ENCODE data around the gene YPEL1. TPM values are rescaled to one million over a fixed set of nuclear protein-coding genes. Genes with fewer than 3 reads are reported as not detected.

Gene YPEL1
- total RNA-seq, 1 donor from 2014 or later: 1.9 TPM

DNA sequence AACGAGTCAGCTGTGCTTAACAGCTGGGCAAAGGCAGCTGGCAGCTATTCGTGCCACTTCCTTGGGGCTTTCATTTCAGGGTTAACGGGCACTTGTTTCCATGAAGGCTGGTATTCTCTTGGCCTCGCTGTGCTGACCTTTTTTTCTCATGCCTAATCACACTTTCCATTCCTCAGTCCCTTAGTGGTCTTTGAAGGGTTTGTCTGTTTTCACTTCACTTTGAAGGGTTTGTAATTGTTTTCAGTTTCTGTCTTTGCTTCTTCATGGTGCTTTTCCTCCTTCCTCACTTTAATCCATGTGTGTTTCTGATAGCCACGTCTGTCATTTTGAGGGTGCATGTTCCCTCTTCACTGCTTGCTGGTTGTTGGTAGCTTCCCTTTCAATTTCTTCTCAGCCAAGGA is 45.2 kb downstream of the YPEL1 start:
- H3K27me3 Mint-ChIP-seq (ENCODE audit: low read depth): no peaks in the 10 kb centered on the region
- no peaks in the 10 kb centered on the region for H3K9me3 Mint-ChIP-seq
- H3K36me3 Mint-ChIP-seq (ENCODE audit: low read depth): peaks cover 34% of the 10 kb centered on the region
- peak overlapping the region; percentile 56 for H3K27ac Mint-ChIP-seq
- intact Hi-C loops (cut with micrococcal nuclease): no loop called here
- H3K4me3 Mint-ChIP-seq (ENCODE audit: low read depth): no peak overlapping the region
- peaks cover 6% of the 10 kb centered on the region for H3K4me1 Mint-ChIP-seq (ENCODE audit: low read depth)
- DNase-seq (ENCODE audit: low spot score): no peak

DNA sequence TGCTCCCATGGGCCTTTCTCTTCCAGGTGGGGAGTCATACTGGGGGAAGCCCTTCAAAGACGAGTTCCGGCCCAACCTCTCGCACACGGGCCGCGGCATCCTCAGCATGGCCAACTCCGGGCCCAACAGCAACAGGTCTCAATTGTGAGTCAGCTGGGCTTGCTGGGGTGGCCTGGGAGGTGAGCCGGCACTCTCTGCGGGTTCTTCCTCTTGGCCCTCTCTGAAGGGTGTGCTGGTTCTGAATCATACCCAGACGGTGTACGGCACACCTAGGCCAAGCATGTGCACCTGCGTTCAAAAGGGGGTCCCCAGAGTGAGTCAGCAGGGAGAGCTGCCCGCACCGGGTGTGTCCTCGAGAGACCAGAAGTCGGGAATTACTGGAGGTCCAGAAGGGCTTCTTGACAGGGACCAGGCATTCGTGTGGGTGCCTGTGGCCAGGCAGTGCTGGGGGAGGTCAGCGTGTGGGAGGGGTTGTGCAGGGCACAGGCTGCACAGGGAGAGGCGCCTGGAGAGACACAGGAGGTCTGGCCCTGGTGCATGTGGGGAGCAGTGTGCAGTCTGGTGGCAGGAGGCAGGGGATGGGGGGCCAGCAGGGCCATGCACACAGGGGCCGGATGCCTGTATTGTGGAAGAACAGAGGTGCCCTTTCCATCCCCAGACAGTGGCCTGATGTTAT is 46.8 kb downstream of the YPEL1 start:
- intact Hi-C loops (cut with micrococcal nuclease): no loop called here
- no peaks in the 10 kb centered on the region for H3K27me3 Mint-ChIP-seq (ENCODE audit: low read depth)
- H3K4me3 Mint-ChIP-seq (ENCODE audit: low read depth): no peak overlapping the region
- peaks cover 6% of the 10 kb centered on the region for H3K4me1 Mint-ChIP-seq (ENCODE audit: low read depth)
- H3K36me3 Mint-ChIP-seq (ENCODE audit: low read depth): peaks cover 38% of the 10 kb centered on the region
- no peaks in the 10 kb centered on the region for H3K9me3 Mint-ChIP-seq
- peak overlapping the region; percentile 22 for H3K27ac Mint-ChIP-seq
- DNase-seq (ENCODE audit: low spot score): no peak

DNA sequence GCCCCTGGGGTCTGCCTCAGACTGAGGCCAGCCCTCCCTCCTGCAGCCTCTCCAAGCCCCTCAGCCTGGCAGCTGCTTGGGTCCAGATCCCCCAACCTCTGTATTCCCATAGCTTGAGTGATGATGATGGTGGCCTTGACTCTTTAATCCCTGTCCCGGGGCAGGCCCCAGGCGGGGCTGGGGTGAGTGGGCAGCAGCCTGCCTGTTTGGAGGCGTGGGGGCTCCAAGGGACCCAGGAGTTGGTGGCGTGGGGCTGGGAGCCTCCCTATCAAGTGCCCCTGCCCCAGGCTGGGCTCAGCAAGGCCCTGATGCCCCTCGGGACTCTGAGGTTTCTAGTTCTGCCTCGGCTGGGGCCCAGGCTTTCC is 47.3 kb downstream of the YPEL1 start:
- H3K27me3 Mint-ChIP-seq (ENCODE audit: low read depth): no peaks in the 10 kb centered on the region
- no peak overlapping the region for H3K4me3 Mint-ChIP-seq (ENCODE audit: low read depth)
- DNase-seq (ENCODE audit: low spot score): no peak

DNA sequence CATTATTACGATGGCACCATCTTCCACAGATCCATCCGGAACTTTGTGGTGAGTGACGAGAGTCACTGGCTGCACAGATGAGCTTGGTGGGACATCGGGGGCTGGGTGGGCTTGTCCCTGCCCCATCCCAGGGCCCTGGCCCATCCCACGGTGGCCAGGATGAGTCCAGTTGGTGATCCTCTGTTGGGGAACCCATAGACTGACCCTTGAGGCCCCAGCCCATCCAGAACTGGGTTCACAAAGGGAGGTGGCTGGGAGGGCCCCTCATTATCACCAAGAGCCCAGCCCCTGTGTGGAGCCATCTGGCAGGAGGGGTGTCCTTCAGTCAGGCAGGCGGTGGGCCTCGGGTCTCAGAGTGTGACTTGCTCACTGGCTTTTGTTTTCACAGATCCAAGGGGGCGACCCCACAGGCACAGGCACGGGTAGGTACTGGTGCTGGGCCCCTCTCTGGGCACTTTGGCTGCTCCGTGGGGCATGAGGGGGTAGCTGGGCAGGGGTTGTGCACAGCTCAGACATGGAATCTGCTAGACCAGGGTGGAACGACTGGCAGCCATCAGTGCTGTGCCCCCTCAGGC is 47.8 kb downstream of the YPEL1 start:
- Mint-ChIP-seq H3K4me1 (ENCODE audit: low read depth) (peaks cover 6% of the 10 kb centered on the region), H3K27ac (no peak overlapping the region), H3K36me3 (ENCODE audit: low read depth) (peaks cover 35% of the 10 kb centered on the region), H3K27me3 (ENCODE audit: low read depth) (no peaks in the 10 kb centered on the region), H3K4me3 (ENCODE audit: low read depth) (no peak overlapping the region), H3K9me3 (no peaks in the 10 kb centered on the region)
- no peak for DNase-seq (ENCODE audit: low spot score)
- intact Hi-C loops (cut with micrococcal nuclease): no loop called here

More for the DNA sequence above, 47.3 kb downstream of the YPEL1 start:
- peaks cover 37% of the 10 kb centered on the region for H3K36me3 Mint-ChIP-seq (ENCODE audit: low read depth)
- H3K4me1 Mint-ChIP-seq (ENCODE audit: low read depth): peaks cover 6% of the 10 kb centered on the region
- intact Hi-C loops (cut with micrococcal nuclease): no loop called here
- H3K9me3 Mint-ChIP-seq: no peaks in the 10 kb centered on the region
- H3K27ac Mint-ChIP-seq: no peak overlapping the region

DNA sequence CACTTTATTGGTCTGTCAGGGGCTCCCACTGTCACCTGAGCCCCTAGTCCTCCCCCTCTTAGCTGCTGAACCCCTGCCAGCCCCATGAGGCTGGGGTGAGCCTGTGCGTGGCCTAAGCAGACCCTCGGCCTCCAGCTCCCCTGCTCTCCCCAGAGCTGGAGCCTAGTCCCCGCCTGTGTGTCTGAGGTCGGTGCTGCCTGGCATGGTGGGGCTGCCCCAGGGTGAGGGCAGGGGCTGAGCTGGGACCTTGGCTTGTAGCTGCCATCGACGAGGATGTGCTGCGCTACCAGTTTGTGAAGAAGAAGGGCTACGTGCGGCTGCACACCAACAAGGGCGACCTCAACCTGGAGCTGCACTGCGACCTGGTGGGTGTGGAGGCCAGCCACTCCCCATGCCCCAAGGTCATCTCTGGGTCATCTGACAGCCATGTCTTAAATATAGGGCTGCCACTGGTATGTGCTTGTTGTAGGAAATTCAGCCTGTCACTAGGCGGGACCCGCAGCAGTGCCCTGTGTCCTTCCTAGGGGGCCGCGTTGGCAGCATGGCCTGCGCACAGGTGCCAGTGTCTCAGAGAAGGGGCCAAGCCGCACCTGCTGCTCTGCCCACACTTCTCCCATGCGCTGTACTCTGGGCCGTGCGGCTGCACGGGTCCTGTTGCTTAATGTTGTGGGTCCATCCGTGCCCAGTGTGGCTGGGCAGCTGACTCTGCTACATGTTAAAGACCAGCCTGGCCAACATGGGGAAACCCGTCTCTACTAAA is 48.8 kb downstream of the YPEL1 start:
- no peak for DNase-seq (ENCODE audit: low spot score)
- intact Hi-C loops (cut with micrococcal nuclease): no loop called here
- Mint-ChIP-seq H3K9me3 (no peaks in the 10 kb centered on the region), H3K27me3 (ENCODE audit: low read depth) (no peaks in the 10 kb centered on the region), H3K36me3 (ENCODE audit: low read depth) (peaks cover 36% of the 10 kb centered on the region), H3K27ac (no peak overlapping the region), H3K4me1 (ENCODE audit: low read depth) (peaks cover 6% of the 10 kb centered on the region), H3K4me3 (ENCODE audit: low read depth) (no peak overlapping the region)

DNA sequence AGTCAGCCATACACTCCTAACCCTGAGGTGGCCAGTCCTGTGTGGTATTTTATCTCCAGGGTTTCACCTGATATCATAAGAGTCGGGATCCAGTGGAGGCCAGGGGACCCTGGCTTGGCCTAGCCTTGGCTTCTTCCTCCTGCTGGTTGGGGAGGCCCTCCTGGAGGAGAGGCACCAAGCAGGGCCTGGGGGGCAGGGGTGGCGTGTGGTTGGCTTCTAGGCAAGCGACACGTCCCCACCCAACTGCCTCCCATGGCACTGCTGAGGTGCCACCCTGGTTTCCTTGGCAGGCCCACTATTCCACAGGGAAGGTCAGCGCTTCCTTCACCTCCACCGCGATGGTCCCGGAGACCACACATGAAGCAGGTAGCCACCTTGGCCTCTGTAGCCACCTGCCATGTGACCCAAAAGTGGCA is 49.4 kb downstream of the YPEL1 start:
- Mint-ChIP-seq H3K4me3 (ENCODE audit: low read depth) (no peak overlapping the region), H3K4me1 (ENCODE audit: low read depth) (peaks cover 6% of the 10 kb centered on the region), H3K27me3 (ENCODE audit: low read depth) (no peaks in the 10 kb centered on the region), H3K27ac (no peak overlapping the region), H3K9me3 (no peaks in the 10 kb centered on the region), H3K36me3 (ENCODE audit: low read depth) (peaks cover 37% of the 10 kb centered on the region)
- intact Hi-C loops (cut with micrococcal nuclease): no loop called here
- no peak for DNase-seq (ENCODE audit: low spot score)

DNA sequence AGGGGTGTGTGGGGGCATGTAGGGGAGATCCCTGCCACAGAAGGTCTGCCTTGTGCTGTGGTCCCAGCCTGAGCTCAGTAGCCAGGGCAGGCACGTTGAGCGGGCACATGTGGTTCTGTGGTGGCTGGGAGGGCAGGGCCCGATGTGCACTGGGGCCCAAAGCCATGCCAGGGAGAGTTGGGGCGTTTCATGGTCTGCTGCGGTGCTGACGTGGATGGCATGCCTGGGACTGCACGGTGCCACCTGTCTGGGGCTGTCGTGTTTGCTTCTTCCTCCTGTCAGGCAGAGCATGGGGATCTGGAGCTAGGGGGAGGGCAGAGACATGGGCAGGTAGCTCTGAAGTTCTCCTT is 50.5 kb downstream of the YPEL1 start:
- no peaks in the 10 kb centered on the region for H3K9me3 Mint-ChIP-seq
- peaks cover 38% of the 10 kb centered on the region for H3K36me3 Mint-ChIP-seq (ENCODE audit: low read depth)
- no peak overlapping the region for H3K4me3 Mint-ChIP-seq (ENCODE audit: low read depth)
- no peaks in the 10 kb centered on the region for H3K27me3 Mint-ChIP-seq (ENCODE audit: low read depth)
- peaks cover under 1% of the 10 kb centered on the region for H3K4me1 Mint-ChIP-seq (ENCODE audit: low read depth)
- intact Hi-C loops (cut with micrococcal nuclease): no loop called here
- H3K27ac Mint-ChIP-seq: no peak overlapping the region
- DNase-seq (ENCODE audit: low spot score): no peak

DNA sequence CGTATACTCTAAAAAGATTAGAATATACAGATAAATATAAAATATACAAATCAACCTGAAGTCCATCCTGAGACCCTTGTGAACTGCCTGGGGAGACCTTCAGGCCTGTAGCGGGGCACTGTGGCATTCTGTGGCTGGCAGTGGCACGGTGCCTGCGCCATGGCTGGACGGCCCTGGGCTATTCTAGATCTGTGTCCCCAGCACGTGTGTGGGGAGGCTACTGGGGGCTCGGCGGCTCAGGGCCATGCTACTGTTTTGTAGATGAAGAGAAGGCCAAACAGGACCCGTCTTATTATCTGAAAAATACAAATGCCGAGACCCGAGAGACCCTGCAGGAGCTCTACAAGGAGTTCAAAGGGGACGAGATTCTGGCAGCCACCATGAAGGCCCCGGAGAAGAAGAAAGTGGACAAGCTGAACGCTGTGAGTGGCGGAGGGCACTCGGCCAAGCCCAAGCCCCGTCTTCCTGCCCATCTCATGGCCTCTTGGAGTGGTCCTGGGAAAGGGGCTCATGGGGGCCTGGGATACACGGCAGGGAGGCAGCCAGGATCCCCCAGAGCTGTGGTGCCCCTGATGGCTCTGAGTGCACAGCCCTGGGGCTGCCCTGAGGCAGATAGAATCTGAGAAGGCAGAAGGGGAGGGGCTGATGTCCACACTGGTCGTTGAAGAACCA is 51.0 kb downstream of the YPEL1 start:
- Mint-ChIP-seq H3K4me1 (ENCODE audit: low read depth) (no peaks in the 10 kb centered on the region), H3K36me3 (ENCODE audit: low read depth) (peaks cover 36% of the 10 kb centered on the region), H3K9me3 (no peaks in the 10 kb centered on the region), H3K4me3 (ENCODE audit: low read depth) (no peak overlapping the region), H3K27me3 (ENCODE audit: low read depth) (no peaks in the 10 kb centered on the region), H3K27ac (no peak overlapping the region)
- DNase-seq (ENCODE audit: low spot score): no peak
- intact Hi-C loops (cut with micrococcal nuclease): no loop called here

DNA sequence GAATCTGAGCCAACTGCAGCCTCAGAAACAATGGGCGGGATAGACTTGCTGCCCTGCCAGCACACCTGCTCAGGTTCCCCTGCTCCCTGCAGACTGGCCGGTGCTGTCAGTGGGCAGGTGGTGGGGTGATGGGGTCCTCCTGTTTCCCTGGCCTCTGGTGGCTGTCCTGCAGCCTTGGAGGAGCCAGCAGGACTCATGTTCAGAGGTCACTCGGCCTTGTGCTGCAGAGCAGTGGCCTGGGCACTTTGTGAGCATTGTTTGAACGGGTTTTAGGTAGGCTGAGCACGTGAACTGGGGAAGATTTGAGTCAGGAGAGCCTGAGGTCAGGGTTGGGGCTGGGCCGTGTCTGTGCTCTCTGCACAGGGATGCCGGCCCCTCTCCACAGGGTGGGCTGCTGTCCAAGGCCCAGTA is 52.2 kb downstream of the YPEL1 start:
- intact Hi-C loops (cut with micrococcal nuclease): no loop called here
- Mint-ChIP-seq H3K9me3 (no peaks in the 10 kb centered on the region), H3K4me1 (ENCODE audit: low read depth) (no peaks in the 10 kb centered on the region), H3K4me3 (ENCODE audit: low read depth) (no peak overlapping the region), H3K36me3 (ENCODE audit: low read depth) (peaks cover 29% of the 10 kb centered on the region), H3K27me3 (ENCODE audit: low read depth) (no peaks in the 10 kb centered on the region), H3K27ac (no peak overlapping the region)
- no peak for DNase-seq (ENCODE audit: low spot score)

DNA sequence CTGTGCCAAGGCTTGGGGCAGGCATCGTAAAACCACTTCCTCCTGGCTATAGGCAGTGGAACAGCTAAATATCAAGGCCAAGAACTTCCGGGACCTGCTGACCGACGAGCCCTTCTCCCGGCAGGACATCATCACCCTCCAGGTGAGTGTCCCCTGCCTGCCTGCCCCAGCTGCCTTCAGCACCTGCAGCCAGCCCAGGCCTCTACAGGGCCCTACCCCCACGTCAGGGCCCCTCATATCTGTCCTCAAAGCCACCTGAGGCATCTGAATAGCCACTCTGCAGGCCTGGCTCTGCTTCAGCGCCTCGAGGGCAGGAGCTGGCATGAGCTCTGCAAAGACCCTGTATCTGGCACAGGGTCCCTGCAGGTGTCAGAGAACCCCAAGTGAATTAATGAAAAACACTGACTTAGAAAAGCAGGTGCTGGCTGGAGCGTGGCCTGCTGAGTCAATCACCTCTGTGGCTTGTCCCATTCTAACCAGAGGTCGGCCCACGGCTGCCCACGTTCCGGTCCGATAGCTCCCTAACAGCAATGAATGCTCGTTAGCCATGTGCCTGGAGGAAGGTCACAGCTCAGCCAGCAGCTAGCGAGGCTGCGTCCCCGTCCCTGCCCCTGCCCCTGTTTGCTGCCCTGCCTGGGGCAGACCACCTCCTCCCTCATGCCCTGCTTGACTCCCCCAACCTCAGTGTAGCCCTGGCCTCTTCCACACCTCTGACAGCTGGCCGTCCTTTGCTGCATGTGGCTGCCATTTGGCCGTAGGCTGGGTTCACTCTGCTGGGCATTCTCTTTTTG is 53.0 kb downstream of the YPEL1 start:
- Mint-ChIP-seq H3K4me1 (ENCODE audit: low read depth) (no peaks in the 10 kb centered on the region), H3K9me3 (no peaks in the 10 kb centered on the region), H3K27me3 (ENCODE audit: low read depth) (no peaks in the 10 kb centered on the region), H3K27ac (no peak overlapping the region), H3K4me3 (ENCODE audit: low read depth) (no peak overlapping the region), H3K36me3 (ENCODE audit: low read depth) (peaks cover 34% of the 10 kb centered on the region)
- DNase-seq (ENCODE audit: low spot score): no peak
- intact Hi-C loops (cut with micrococcal nuclease): no loop called here

DNA sequence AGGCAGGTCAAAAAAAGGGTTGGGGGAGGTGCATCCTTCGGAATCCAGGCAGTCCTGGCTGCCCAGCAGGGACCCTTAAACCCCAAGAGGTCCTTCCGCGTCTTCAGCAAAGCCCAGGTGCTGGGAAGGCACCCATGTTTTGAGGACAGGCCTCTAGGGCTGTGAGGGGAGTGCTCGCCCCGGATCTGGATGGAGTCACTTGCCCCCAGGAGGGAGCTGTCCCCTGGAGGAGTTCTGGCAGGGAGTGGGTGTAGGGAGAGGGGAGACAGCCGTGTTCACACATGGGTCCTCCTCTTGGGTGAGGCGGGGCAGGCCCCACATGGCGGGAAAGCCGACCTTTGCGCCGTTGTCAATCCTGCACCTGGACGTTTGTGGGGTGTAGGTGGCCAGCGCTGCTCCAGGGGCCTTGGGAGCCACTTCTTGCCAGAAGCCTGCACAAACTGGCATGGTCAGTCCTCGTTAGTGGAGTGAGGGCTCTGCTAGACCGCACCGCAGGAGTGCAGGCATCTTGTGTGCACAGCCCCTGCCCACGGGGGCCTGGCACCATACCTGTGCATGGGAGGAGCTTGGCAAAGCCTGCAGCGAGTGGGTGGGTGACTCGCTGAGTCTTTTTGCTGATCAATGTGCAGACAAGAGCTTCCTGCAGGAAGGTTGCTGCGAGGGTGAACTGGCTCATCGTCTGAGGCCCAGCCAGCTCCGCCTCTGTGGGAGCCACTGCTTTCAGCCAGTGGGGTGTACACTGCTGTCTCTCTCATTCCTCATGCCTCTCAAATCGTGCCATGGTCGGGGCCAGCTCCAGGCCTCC is 53.8 kb downstream of the YPEL1 start:
- Mint-ChIP-seq H3K27ac (no peak overlapping the region), H3K36me3 (ENCODE audit: low read depth) (peaks cover 37% of the 10 kb centered on the region), H3K4me3 (ENCODE audit: low read depth) (no peak overlapping the region), H3K4me1 (ENCODE audit: low read depth) (no peaks in the 10 kb centered on the region), H3K9me3 (no peaks in the 10 kb centered on the region), H3K27me3 (ENCODE audit: low read depth) (no peaks in the 10 kb centered on the region)
- intact Hi-C loops (cut with micrococcal nuclease): no loop called here
- no peak for DNase-seq (ENCODE audit: low spot score)

Measured in activated T-helper 2 cell treated with anti-CD3 and anti-CD28 coated beads, Interferon-gamma antibody, Interleukin-2, Interleukin-4, amounts not matched to agents 10 μg/mL and 5 μg/mL and 100 μg/mL, durations not matched to agents 14 hours and 24 hours and 36 hours (primary cell).